Uterus (tissue), 2 donors: ENCODE results near the gene SLC39A7.

Source experiments
- CTCF ChIP-seq, 4 experiments: fragments of 200-600 bp in 2 of 4; fragments of 450-650 bp in 2 of 4; sonication (generic) in 2 of 4; IDR thresholded peaks; one replicate each; pipeline ENCODE4 v1.5.1; 2016 to 2019; ENCODE audit warnings: antibody characterized with exemption in 4 of 4, mild to moderate bottlenecking in 2 of 4, moderate library complexity in 1 of 4
- POLR2A ChIP-seq, 2 donors: fragments of 450-650 bp; IDR thresholded peaks; one replicate each; pipeline ENCODE4 v1.6.1; 2016; ENCODE audit warnings: antibody characterized with exemption in 2 of 2, mild to moderate bottlenecking in 1 of 2, moderate library complexity in 1 of 2

GRCh38 chr6:33206027-33206863, 5.6 kb downstream of the SLC39A7 start:
- TF ChIP-seq CTCF (IDR thresholded peaks at IDR 0.05) (no peak), POLR2A (IDR thresholded peaks at IDR 0.05) (no peak)
